Vagina (tissue), 2 donors: Measurements from ENCODE around the gene KCNMB3. TPM values are rescaled to one million over a fixed set of nuclear protein-coding genes. Genes with fewer than 3 reads are reported as not detected.

Source experiments
- DNase-seq, 2 donors: peaks; one replicate each; pipeline ENCODE4 v3.0.0-alpha.2; 2017; ENCODE audit errors: extremely low spot score in 2 of 2
- H3K27ac ChIP-seq: fragments of 200-600 bp; sonication (generic); one replicate; pipeline ENCODE4 v1.5.1; 2019
- H3K27me3 ChIP-seq: fragments of 200-600 bp; sonication (generic); one replicate; pipeline ENCODE4 v1.5.1; 2019
- H3K36me3 ChIP-seq, 2 donors: fragments of 200-600 bp; sonication (generic); one replicate each; pipeline ENCODE4 v1.5.1; 2017 to 2019
- H3K4me1 ChIP-seq: fragments of 200-600 bp; sonication (generic); one replicate; pipeline ENCODE4 v1.5.1; 2019
- H3K4me3 ChIP-seq, 2 donors: fragments of 200-600 bp; sonication (generic); 1 replicate in 1 of 2; 2 replicates in 1 of 2; pipeline ENCODE4 v1.5.1; 2016 to 2019
- H3K9me3 ChIP-seq: fragments of 200-600 bp; sonication (generic); one replicate; pipeline ENCODE4 v1.5.1; 2019
- CTCF ChIP-seq, 3 experiments: fragments of 450-650 bp in 2 of 3; fragments of 200-600 bp in 1 of 3; sonication (generic) in 1 of 3; IDR thresholded peaks; one replicate each; pipeline ENCODE4 v1.5.1; 2017 to 2019; ENCODE audit warnings: antibody characterized with exemption in 3 of 3, mild to moderate bottlenecking in 2 of 3, moderate library complexity in 2 of 3
- POLR2A ChIP-seq, 2 donors: fragments of 450-650 bp; IDR thresholded peaks; one replicate each; pipeline ENCODE4 v1.6.1; 2017; ENCODE audit warnings: antibody characterized with exemption in 2 of 2, mild to moderate bottlenecking in 2 of 2, moderate library complexity in 2 of 2
- POLR2AphosphoS5 ChIP-seq, 2 donors: sonication (generic); formaldehyde crosslinking; IDR thresholded peaks; one replicate each; pipeline ENCODE4 v1.9.0; 2017; ENCODE audit warnings: antibody characterized with exemption in 2 of 2, mild to moderate bottlenecking in 2 of 2, low read depth in 1 of 2; ENCODE audit not compliant: insufficient read depth in 1 of 2
- intact Hi-C: fragments of 100-400 bp; cut with DNase I; formaldehyde crosslinking; loops from one replicate; pipeline ENCODE4 v1.15.1; 2023
- total RNA-seq: library from RNA; depleted of rRNA; stranded (reverse); fragments of >200 nt; gene quantifications from one replicate; pipeline ENCODE4 v1.2.3, GENCODE V29; 2016

KCNMB3 gene
- total RNA-seq, 1 donor from 2014 or later, result 1.2 TPM

- Histone ChIP-seq H3K4me3 (no peak overlapping the region), H3K27me3 (no peaks in the 10 kb centered on the region), H3K36me3 (no peaks in the 10 kb centered on the region), H3K27ac (no peak overlapping the region), H3K9me3 (no peaks in the 10 kb centered on the region), H3K4me1 (no peaks in the 10 kb centered on the region)
- TF ChIP-seq POLR2A (IDR thresholded peaks at IDR 0.05), result no peak
- no peak for TF ChIP-seq POLR2AphosphoS5 (IDR thresholded peaks at IDR 0.05; ENCODE audit: insufficient read depth in 1 of 2, low read depth in 1 of 2)
- no peak for TF ChIP-seq CTCF (IDR thresholded peaks at IDR 0.05)
- no peak for DNase-seq
- intact Hi-C loops, result no loop called here
Observed at GRCh38 chr3:179292450-179292849, 41.5 kb upstream of the KCNMB3 start.

- no peak for TF ChIP-seq POLR2AphosphoS5 (IDR thresholded peaks at IDR 0.05; ENCODE audit: insufficient read depth in 1 of 2, low read depth in 1 of 2)
- Histone ChIP-seq H3K4me3 (no peak overlapping the region), H3K36me3 (no peaks in the 10 kb centered on the region), H3K27me3 (no peaks in the 10 kb centered on the region), H3K9me3 (no peaks in the 10 kb centered on the region), H3K27ac (no peak overlapping the region), H3K4me1 (no peaks in the 10 kb centered on the region)
- intact Hi-C loops, result no loop called here
- DNase-seq, result no peak
Observed at GRCh38 chr3:179289295-179289694, 38.4 kb upstream of the KCNMB3 start.

GRCh38 chr3:179288845-179289244, 37.9 kb upstream of the KCNMB3 start:
- Histone ChIP-seq H3K36me3 (no peaks in the 10 kb centered on the region), H3K9me3 (no peaks in the 10 kb centered on the region), H3K27ac (no peak overlapping the region), H3K4me1 (no peaks in the 10 kb centered on the region), H3K4me3 (no peak overlapping the region), H3K27me3 (no peaks in the 10 kb centered on the region)
- DNase-seq, result no peak
- intact Hi-C loops, result no loop called here
- TF ChIP-seq POLR2AphosphoS5 (IDR thresholded peaks at IDR 0.05; ENCODE audit: insufficient read depth in 1 of 2, low read depth in 1 of 2) (no peak), POLR2A (IDR thresholded peaks at IDR 0.05) (no peak)

- intact Hi-C loops, result no loop called here
- no peak for DNase-seq
- Histone ChIP-seq H3K4me3 (no peak overlapping the region), H3K4me1 (no peaks in the 10 kb centered on the region), H3K36me3 (no peaks in the 10 kb centered on the region), H3K27me3 (no peaks in the 10 kb centered on the region), H3K27ac (no peak overlapping the region), H3K9me3 (no peaks in the 10 kb centered on the region)
- TF ChIP-seq POLR2AphosphoS5 (IDR thresholded peaks at IDR 0.05; ENCODE audit: insufficient read depth in 1 of 2, low read depth in 1 of 2) (no peak), CTCF (IDR thresholded peaks at IDR 0.05) (no peak), POLR2A (IDR thresholded peaks at IDR 0.05) (no peak)
Observed at GRCh38 chr3:179286331-179286730, 35.4 kb upstream of the KCNMB3 start.

- H3K9me3 ChIP-seq, result no peaks in the 10 kb centered on the region
Observed at GRCh38 chr3:179281825-179282224, 30.9 kb upstream of the KCNMB3 start.

GRCh38 chr3:179279837-179280236, 28.9 kb upstream of the KCNMB3 start:
- no peaks in the 10 kb centered on the region for H3K36me3 ChIP-seq
- intact Hi-C loops, result no loop called here
- H3K4me1 ChIP-seq, result no peaks in the 10 kb centered on the region
- TF ChIP-seq CTCF (IDR thresholded peaks at IDR 0.05), result no peak
- no peak for TF ChIP-seq POLR2AphosphoS5 (IDR thresholded peaks at IDR 0.05; ENCODE audit: insufficient read depth in 1 of 2, low read depth in 1 of 2)
- no peak for TF ChIP-seq POLR2A (IDR thresholded peaks at IDR 0.05)
- H3K9me3 ChIP-seq, result no peaks in the 10 kb centered on the region
- DNase-seq, result no peak
- H3K27me3 ChIP-seq, result no peaks in the 10 kb centered on the region
- no peak overlapping the region for H3K27ac ChIP-seq
- no peak overlapping the region for H3K4me3 ChIP-seq

More at GRCh38 chr3:179281825-179282224, 30.9 kb upstream of the KCNMB3 start:
- intact Hi-C loops, result no loop called here
- DNase-seq, result no peak
- H3K27ac ChIP-seq, result no peak overlapping the region
- no peak for TF ChIP-seq POLR2A (IDR thresholded peaks at IDR 0.05)
- no peak for TF ChIP-seq POLR2AphosphoS5 (IDR thresholded peaks at IDR 0.05; ENCODE audit: insufficient read depth in 1 of 2, low read depth in 1 of 2)
- H3K4me1 ChIP-seq, result no peaks in the 10 kb centered on the region
- H3K4me3 ChIP-seq, result no peak overlapping the region
- no peaks in the 10 kb centered on the region for H3K36me3 ChIP-seq
- no peaks in the 10 kb centered on the region for H3K27me3 ChIP-seq
